GM18870 (cell line): ENCODE measurements around the gene NOTCH4.

Experiments used
- ATAC-seq: cut with Tn5 transposase; IDR thresholded peaks from one replicate; pipeline ENCODE4 v1.9.1; 2021; ENCODE audit warnings: moderate library complexity; ENCODE audit not compliant: unreplicated experiment

The NOTCH4 gene

GRCh38 chr6:32147401-32148132 lies 76.3 kb downstream of the NOTCH4 start:
- no peak for ATAC-seq

GRCh38 chr6:32146687-32147086 lies 77.2 kb downstream of the NOTCH4 start:
- no peak for ATAC-seq

- no peak for ATAC-seq
Observed at GRCh38 chr6:32146287-32146686, 77.6 kb downstream of the NOTCH4 start.
